ENCODE results near the gene RACGAP1.

DNA sequence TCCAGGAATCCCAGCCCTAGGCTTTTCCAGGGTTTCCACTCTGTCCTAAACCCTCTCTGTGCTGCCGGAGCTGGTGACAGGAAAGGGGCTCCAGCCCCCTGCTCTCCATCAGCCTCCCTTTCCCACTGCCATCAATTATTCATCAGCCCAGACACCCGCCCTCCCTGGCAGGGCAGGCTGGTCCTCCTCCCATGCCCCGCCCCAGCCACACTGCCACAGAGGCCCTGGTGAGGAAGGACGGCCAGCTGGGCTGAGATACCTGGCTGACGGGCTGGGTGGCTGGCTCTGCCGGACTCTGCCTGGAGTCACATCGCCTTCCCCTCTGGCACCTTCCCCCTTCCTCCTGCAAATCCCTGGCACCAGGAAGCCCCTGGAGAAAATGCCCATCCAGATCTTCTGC lies 47.9 kb upstream of the RACGAP1 start:
- TF ChIP-seq, protein P1, sequence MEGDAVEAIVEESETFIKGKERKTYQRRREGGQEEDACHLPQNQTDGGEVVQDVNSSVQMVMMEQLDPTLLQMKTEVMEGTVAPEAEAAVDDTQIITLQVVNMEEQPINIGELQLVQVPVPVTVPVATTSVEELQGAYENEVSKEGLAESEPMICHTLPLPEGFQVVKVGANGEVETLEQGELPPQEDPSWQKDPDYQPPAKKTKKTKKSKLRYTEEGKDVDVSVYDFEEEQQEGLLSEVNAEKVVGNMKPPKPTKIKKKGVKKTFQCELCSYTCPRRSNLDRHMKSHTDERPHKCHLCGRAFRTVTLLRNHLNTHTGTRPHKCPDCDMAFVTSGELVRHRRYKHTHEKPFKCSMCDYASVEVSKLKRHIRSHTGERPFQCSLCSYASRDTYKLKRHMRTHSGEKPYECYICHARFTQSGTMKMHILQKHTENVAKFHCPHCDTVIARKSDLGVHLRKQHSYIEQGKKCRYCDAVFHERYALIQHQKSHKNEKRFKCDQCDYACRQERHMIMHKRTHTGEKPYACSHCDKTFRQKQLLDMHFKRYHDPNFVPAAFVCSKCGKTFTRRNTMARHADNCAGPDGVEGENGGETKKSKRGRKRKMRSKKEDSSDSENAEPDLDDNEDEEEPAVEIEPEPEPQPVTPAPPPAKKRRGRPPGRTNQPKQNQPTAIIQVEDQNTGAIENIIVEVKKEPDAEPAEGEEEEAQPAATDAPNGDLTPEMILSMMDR (conservative IDR thresholded peaks at IDR 0.05) = no peak
- no peak for TF ChIP-seq EZH2 (IDR thresholded peaks at IDR 0.05; ENCODE audit: low read depth)

Measured in PC-9 (cell line).